Putamen (tissue), 1 donor: Measurements from ENCODE around the gene CAP2.

ENCODE experiments used
- DNase-seq: peaks from one replicate; pipeline ENCODE4 v3.0.0-alpha.2; 2016; ENCODE audit warnings: low spot score

CAP2 gene

GRCh38 chr6:17474289-17474688 is 80.9 kb downstream of the CAP2 start:
- no peak for DNase-seq

GRCh38 chr6:17475606-17476244 is 82.3 kb downstream of the CAP2 start:
- no peak for DNase-seq

DNA sequence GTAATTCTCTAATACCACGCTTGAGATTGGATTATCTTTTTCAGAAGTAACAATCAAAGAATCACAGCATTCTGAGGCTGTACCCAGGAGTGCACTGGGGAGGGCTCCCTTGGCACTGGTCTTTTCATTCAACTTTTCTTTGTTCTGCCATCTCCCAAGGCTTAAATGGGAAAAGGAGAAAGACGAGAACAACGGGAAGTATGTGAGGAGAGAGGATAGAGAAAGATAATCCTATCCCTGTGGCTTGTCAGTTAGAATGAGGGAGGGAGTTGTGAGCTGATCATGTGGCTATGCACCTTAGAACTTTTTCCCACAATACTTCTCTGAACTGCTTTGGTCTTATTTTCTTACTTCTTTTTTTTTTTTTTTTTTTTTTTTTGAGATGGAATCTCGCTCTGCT is 83.1 kb downstream of the CAP2 start:
- no peak for DNase-seq

- DNase-seq, result no peak
Observed at GRCh38 chr6:17477356-17477755, 84.0 kb downstream of the CAP2 start.

DNA sequence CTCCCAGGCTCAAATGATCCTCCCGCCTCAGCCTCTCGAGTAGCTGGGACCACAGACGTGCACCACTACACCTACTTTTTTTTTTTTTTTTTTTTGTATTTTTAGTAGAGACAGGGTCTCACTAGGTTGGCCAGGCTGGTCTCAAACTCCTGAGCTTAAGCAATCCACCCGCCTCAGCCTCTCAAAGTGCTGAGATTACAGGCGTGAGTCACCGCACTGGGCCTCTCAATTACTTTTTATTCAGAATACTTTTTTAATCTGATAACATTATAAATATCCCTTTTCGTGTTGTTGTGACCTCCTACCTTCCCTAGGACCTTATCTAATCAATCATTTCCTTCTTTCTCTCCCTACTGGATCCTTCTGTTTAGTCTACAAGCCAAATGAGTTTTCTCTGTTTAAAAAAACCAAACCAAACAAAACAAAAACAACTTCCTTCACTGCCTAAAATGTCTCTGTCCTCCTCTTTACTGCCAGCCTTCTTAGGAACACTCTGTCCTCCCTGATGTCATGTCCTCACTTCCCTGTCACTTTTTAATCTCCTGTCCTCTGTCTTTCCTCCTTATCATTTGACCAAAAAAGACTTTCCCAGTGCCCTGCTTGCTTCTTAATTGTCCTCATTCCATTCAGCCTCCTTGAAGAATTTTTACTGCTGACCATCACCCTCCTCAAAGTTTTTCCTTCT is 85.0 kb downstream of the CAP2 start:
- DNase-seq, result no peak

GRCh38 chr6:17478946-17479345 is 85.6 kb downstream of the CAP2 start:
- DNase-seq, result no peak

GRCh38 chr6:17480476-17480875 is 87.1 kb downstream of the CAP2 start:
- DNase-seq, result no peak

DNA sequence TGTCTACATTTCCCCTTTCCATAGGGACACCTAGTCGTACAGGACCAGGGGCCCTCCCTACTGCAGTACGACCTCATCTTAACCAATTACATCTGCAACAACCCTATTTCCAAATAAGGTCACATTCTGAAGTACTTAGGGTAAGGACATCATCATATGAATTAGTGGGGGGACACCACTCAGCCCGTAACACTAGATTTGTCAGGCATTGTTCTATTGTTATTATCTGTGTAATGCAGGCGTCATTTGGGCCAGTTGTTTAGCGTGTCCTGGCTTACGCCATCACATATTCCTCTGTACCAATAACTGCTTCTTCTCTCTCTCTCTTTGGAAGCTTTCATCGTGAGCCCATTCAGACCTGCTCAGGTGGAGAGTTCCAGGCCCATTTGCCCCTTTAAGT is 89.3 kb downstream of the CAP2 start:
- no peak for DNase-seq

- DNase-seq, result no peak
Observed at GRCh38 chr6:17483391-17484016, 90.1 kb downstream of the CAP2 start.

DNA sequence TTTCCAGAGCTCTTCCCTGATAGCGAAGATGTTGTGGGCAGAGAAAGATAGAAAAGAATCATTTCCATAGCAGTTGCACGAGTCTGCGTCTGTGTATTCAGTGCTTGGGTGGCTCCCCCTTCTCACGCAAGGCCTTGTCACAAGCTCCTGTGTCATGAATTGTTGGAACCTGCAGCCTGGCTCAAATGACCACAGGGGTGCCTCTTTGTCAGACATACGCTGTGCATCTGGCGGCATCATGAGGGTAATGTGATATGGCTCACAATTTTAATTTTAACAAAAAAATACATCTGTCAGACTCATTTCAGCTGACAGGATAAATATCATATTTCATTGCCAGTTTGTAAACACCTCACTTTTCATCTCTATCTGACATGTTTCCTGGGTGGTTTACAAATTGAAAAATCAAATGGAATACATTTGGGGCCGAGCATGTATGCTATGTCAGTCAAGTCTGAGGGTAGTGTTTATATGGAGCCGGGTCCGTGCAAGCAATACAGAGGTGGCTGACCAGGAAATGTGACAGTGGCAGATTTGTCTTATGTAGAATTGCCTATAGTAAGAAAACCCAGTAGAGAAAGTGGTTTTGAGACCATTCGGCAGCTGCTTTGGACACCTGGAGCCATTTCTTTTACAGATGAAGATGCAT is 90.9 kb downstream of the CAP2 start:
- DNase-seq, result no peak

DNA sequence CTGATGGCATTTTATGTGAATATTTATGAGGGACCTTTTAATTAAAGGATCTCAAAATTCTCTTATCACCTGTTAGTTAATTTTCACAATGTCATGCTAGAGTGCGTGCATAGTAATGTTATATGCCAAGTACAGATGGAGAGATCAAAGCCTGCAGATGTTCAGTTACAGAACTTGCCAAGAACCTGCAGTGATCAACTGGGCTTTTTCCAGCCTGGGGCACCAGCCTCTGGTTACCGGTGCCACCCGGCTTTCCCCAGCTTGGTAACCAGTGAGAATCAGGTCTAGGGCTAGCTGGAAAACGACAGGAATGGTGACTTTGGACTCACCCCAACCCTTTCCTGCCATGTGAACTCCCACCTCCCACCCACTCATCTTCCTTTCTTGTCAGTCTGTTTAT is 91.8 kb downstream of the CAP2 start:
- DNase-seq, result no peak

GRCh38 chr6:17485946-17486345 is 92.6 kb downstream of the CAP2 start:
- DNase-seq, result no peak

GRCh38 chr6:17486680-17487079 is 93.3 kb downstream of the CAP2 start:
- no peak for DNase-seq

DNA sequence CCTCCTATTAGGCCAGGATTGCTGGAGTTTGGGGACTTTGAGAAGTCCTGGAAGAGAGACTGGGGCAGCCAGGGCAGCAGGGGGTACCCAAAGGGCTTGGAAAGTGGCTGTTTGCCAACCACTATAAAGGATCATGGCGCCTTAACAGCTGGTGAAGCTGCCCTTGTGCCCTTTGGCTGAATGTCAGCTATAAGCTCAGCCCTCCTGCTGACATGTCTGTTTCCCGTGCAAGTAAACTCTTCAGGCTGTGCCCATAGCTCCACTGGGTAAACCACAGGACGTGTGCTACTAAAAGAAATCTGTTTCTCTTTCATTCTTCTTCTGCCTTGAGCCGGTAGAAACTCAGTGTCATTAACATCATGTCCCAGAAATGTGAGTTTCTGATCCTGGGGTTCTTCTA is 97.3 kb downstream of the CAP2 start:
- no peak for DNase-seq

DNA sequence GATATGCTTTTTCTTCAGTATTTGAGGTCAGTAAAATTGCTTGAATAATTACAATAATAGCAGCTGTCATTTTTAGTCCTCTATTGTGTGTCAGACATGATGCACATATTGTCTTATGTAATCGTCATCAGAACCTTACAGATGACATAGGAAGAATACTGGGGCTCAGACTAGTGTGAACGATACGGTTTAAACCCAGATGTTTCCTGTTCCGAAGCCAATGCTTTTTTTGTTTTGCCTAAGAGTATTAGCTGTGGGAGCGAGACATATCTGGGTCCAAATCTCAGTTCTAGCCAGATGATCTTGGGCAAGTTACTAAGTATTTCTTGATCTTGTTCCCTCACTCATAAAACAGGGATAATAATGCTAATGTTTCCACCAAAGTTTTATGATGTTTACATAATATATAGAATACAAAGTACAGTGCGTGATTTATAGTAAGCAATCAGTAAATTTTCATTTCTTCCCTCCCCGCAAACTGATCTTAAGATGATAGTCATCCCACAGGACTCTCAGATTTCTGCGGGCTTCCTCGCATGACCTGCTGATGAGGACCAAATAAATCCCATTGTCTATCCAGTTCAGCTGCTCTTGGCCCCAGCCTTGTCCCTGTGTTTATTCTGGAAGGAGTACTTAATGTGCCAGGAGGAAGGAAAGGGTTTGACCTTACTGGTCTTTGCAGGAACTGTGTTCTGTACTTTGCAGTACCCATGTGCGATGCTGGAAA is 98.2 kb downstream of the CAP2 start:
- no peak for DNase-seq

- no peak for DNase-seq
Observed at GRCh38 chr6:17492350-17492749, 99.0 kb downstream of the CAP2 start.

- no peak for DNase-seq
Observed at GRCh38 chr6:17493286-17493685, 99.9 kb downstream of the CAP2 start.

- DNase-seq, result no peak
Observed at GRCh38 chr6:17494177-17494576, 100.8 kb downstream of the CAP2 start.

DNA sequence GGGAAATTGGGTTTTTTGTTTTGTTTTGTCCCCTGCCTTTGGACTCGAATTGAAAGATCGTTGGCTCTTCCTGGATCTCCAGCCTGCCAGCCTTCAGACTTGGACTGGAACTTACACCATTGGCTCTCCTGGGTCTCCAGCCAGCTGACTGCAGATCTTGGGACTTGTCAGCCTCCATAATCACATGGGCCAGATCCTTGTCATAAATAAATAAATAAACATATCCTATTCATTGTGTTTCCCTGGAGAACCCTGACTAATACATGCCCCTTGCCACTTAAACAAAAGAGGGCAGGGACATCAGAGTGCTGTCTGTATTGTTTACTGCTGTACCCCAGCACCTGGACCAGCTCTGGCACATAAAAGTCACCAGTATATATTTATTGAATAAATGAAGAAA is 101.5 kb downstream of the CAP2 start:
- DNase-seq, result no peak

DNA sequence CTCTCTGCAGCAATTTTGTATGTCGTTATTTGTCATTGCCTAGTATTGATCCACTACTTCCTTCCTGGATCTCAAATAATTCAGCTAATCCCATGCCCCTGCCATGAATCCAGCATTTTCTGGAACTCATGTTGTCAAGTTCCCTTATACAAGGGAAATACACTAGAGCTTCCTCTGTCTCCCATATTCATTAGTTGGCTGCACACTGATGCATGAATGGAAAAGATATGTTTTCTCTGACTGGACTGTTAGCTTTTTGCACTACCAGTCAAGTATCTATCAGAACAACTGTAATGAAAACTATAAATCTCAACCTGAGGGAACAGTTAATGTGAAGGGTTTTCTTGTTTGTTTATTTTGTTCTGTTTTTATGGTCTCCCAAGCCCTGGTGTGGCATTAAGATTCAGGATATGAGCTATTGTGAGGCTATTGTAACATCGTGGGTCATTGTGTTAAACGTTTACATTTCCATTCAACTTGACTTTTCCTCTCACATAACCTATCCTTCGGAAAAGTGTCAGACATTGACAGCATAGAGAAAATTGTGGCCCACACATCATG is 104.2 kb downstream of the CAP2 start:
- no peak for DNase-seq

GRCh38 chr6:17501442-17501841 is 108.0 kb downstream of the CAP2 start:
- DNase-seq, result no peak
